ENCODE results near the gene BCAR1. TPM values are rescaled to one million over a fixed set of nuclear protein-coding genes. Genes with fewer than 3 reads are reported as not detected.
A peak's percentile ranks its signal among the peaks of the same experiment; 100 is the strongest.
"Not testable (repeated sequence)": the region's sequence is repeated elsewhere in the genome, so short reads cannot be mapped to it uniquely, and the experiment has no call there.

Gene BCAR1
- total RNA-seq, 1 donor from 2014 or later: 19.3 TPM

DNA sequence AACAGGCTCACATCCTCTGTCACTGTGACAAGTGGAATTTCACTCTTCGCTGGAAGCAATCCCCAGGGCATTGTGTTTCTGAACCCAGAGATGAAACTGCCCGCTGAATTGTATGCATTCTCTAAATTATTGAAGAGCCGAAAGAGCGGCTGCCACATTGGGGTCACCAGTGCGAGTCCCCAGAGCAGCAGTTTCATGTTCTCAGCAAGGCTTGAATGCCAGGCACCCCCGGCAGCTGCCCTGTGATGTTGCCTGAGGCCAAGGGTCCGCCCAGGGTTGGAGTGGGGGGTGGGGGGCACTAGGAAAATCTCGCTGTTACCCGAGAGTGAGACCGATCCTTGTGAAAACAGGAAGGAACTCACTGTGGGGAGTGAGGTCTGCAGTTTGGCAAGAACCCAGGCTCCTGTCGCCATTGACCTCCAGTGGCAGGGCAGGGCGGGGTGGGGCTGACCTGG lies 20.7 kb upstream of the BCAR1 start:
- H3K4me1 ChIP-seq (ENCODE audit: control insufficient read depth in 3 of 3, insufficient read depth in 3 of 3, low read length in 3 of 3): peaks cover 11 to 16% (median 13%) of the 10 kb centered on the region in 3 donors
- no peak overlapping the region for H3K4me3 ChIP-seq (ENCODE audit: low read length in 3 of 3)
- no peaks in the 10 kb centered on the region for H3K9me3 ChIP-seq (ENCODE audit: control insufficient read depth in 3 of 3, low read length in 3 of 3)
- no peak overlapping the region for H3K9ac ChIP-seq (ENCODE audit: low read depth in 1 of 3, low read length in 3 of 3)
- no peak overlapping the region for H3K27ac ChIP-seq (ENCODE audit: low read depth, low read length)
- H3K36me3 ChIP-seq (ENCODE audit: control insufficient read depth in 3 of 3, insufficient read depth in 3 of 3, low read length in 3 of 3): no peaks in the 10 kb centered on the region
- H3K27me3 ChIP-seq (ENCODE audit: control insufficient read depth in 3 of 3, insufficient read depth in 3 of 3, low read length in 3 of 3): no peaks in the 10 kb centered on the region

DNA sequence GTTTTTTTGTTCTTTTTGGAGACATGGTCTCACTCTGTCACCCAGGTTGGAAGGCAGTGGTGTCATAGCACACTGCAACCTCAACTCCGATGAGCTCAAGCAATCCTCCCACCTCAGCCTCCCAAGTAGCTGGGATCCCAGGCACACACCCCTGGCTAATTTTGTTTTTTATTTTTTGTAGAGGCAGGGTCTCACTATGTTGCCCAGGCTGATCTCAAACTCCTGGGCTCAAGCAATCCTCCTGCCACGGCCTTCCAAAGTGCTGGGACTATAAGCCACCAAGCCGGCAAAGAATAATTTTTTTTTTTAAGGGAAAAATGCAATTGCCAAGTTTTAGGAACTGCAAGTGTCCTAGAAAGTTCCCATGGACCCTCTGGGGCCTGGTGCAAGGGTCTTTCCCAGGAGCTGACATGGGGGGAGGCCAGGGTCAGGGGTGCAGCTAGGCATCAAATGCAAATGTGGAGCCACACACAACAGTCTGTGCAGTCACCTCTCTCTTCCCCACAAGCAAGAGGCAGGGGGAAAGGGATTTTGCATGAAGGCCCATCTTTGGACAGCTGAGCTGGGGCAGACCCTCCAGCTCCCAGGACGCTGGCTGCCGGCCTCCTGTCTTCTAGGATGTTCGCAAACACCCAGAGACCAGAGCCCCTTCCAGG lies 20.1 kb upstream of the BCAR1 start:
- Histone ChIP-seq H3K27me3 (ENCODE audit: control insufficient read depth in 3 of 3, insufficient read depth in 3 of 3, low read length in 3 of 3) (no peaks in the 10 kb centered on the region), H3K4me1 (ENCODE audit: control insufficient read depth in 3 of 3, insufficient read depth in 3 of 3, low read length in 3 of 3) (peaks cover 16 to 21% (median 18%) of the 10 kb centered on the region in 3 donors), H3K9ac (ENCODE audit: low read depth in 1 of 3, low read length in 3 of 3) (no peak overlapping the region), H3K36me3 (ENCODE audit: control insufficient read depth in 3 of 3, insufficient read depth in 3 of 3, low read length in 3 of 3) (no peaks in the 10 kb centered on the region), H3K9me3 (ENCODE audit: control insufficient read depth in 3 of 3, low read length in 3 of 3) (no peaks in the 10 kb centered on the region), H3K4me3 (ENCODE audit: low read length in 3 of 3) (no peak overlapping the region), H3K27ac (ENCODE audit: low read depth, low read length) (no peak overlapping the region)

DNA sequence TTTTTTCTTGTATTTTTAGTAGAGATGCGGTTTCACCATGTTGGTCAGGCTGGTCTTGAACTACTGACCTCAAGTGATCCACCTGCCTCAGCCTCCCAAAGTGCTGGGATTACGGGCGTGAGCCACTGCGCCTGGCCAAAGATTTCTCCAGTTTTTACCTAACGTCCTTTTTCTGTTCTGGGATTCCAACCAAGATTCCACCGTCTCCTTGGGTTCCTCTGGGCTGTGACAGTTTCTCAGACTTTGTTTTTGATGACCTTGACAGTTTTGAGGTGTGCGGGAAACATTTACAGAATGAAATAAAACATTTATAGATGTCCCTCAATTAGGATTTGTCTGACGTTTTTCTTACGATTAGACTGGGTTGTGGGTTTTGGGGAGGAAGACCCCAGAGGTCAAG lies 17.9 kb upstream of the BCAR1 start:
- H3K4me3 ChIP-seq (ENCODE audit: low read length in 3 of 3); H3K27ac ChIP-seq (ENCODE audit: low read depth, low read length); H3K9ac ChIP-seq (ENCODE audit: low read depth in 1 of 3, low read length in 3 of 3); H3K9me3 ChIP-seq (ENCODE audit: control insufficient read depth in 3 of 3, low read length in 3 of 3); H3K36me3 ChIP-seq (ENCODE audit: control insufficient read depth in 3 of 3, insufficient read depth in 3 of 3, low read length in 3 of 3); H3K27me3 ChIP-seq (ENCODE audit: control insufficient read depth in 3 of 3, insufficient read depth in 3 of 3, low read length in 3 of 3): not testable (repeated sequence)
- peaks cover 31 to 36% (median 32%) of the 10 kb centered on the region in 3 donors for H3K4me1 ChIP-seq (ENCODE audit: control insufficient read depth in 3 of 3, insufficient read depth in 3 of 3, low read length in 3 of 3)

- H3K9me3 ChIP-seq (ENCODE audit: control insufficient read depth in 3 of 3, low read length in 3 of 3): no peaks in the 10 kb centered on the region
- peak overlapping the region in 1 of 3 donors; percentile 41 for H3K4me3 ChIP-seq (ENCODE audit: low read length in 3 of 3)
- H3K9ac ChIP-seq (ENCODE audit: low read depth in 1 of 3, low read length in 3 of 3): peak overlapping the region; percentile 33 to 71 (median 71)
- peak overlapping the region; percentile 84 for H3K27ac ChIP-seq (ENCODE audit: low read depth, low read length)
- H3K36me3 ChIP-seq (ENCODE audit: control insufficient read depth in 3 of 3, insufficient read depth in 3 of 3, low read length in 3 of 3): peaks cover 0 to 3% (median 2%) of the 10 kb centered on the region in 3 donors
- peaks cover 47 to 52% (median 48%) of the 10 kb centered on the region in 3 donors for H3K4me1 ChIP-seq (ENCODE audit: control insufficient read depth in 3 of 3, insufficient read depth in 3 of 3, low read length in 3 of 3)
- H3K27me3 ChIP-seq (ENCODE audit: control insufficient read depth in 3 of 3, insufficient read depth in 3 of 3, low read length in 3 of 3): no peaks in the 10 kb centered on the region
Measured at GRCh38 chr16:75267631-75268264, 16.3 kb upstream of the BCAR1 start.

DNA sequence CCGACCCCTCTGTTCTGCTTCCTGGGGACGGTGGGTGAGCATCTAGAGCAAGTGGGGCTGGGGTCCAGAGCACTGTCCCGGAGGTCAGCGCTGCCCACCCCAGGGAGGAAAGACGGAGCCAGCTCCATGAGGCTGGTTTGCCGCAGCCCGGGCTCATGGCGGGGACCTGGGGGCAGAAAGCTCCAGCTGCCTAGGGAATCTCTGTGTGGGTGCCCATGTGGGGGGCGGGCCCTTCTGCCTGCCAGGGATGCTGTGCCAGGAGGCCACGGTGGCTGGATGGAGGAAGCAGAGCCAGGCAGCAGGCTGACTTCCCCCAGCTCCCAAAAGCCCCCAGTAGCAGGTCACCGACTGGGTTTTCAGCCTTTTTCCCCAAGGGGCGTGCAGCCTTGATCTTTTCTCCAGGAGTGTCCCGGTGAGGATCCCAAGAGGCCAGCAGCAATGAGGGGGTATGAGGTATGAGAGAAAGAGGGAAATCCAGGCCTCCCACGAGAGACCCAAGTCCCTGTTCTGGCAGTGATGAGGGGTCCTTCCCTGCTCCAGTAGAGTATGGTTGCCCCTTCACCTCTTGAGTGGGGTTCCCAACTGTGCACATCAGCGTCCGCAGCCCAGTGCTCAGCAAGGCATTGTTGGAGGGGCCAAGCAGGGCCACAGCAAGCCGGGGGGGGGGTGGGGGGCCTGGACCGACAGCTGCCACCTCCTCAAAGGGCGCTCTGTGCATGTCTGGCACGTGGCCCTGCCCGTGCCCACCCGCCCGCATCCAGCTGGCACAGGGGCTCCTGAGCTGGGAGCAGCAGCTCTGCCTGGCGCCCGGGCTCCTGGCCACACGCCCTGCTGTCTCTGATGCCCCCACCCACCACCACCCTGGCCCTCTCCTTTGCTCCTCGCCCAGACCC lies 15.6 kb upstream of the BCAR1 start:
- Histone ChIP-seq H3K9me3 (ENCODE audit: control insufficient read depth in 3 of 3, low read length in 3 of 3) (no peaks in the 10 kb centered on the region), H3K27me3 (ENCODE audit: control insufficient read depth in 3 of 3, insufficient read depth in 3 of 3, low read length in 3 of 3) (no peaks in the 10 kb centered on the region), H3K36me3 (ENCODE audit: control insufficient read depth in 3 of 3, insufficient read depth in 3 of 3, low read length in 3 of 3) (peaks cover 0 to 4% (median 3%) of the 10 kb centered on the region in 3 donors), H3K4me3 (ENCODE audit: low read length in 3 of 3) (peak overlapping the region; percentile 67 to 88 (median 85)), H3K27ac (ENCODE audit: low read depth, low read length) (peak overlapping the region; percentile 97), H3K9ac (ENCODE audit: low read depth in 1 of 3, low read length in 3 of 3) (peak overlapping the region; percentile 89 to 96 (median 95)), H3K4me1 (ENCODE audit: control insufficient read depth in 3 of 3, insufficient read depth in 3 of 3, low read length in 3 of 3) (peaks cover 55 to 60% (median 56%) of the 10 kb centered on the region in 3 donors)

DNA sequence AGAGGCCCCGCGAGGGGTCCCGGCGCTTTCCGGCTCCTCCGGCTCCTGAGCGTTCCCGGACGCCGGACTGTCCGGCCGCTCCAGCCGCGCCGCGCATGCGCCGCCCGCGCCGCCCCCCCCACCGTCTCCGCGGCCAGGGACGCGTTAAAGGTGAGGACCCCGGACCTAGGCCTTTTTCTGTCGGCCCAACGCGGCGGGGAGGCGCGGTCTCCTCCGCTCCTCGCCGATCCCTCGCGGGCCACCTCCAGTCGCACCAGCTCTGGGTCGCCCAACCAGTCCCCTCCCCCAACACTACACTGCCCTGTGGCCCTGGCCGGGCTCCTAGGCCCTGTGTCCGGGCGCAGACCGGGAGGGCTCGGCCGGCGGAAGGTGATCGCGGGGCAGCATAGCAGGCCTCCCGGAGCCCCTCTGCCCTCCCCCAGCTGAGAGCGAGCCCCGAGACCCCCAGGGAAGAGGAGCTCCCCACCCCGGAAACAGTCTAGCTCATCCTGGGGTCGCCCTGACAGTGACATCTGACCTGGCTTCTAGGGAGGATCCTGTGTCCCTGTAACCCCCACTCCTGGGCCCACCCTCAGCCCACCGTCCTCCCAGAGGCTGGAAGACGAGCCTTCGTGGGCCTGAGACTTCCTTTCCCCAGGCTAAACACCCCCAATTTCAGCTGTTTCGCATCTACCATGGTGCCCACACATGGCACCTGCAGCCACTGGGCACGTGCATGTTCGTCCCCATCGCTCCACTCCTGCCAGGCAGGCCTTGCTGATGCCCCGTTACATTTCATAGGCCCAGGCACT lies 14.7 kb upstream of the BCAR1 start:
- no peaks in the 10 kb centered on the region for H3K27me3 ChIP-seq (ENCODE audit: control insufficient read depth in 3 of 3, insufficient read depth in 3 of 3, low read length in 3 of 3)
- peaks cover 62 to 66% (median 65%) of the 10 kb centered on the region in 3 donors for H3K4me1 ChIP-seq (ENCODE audit: control insufficient read depth in 3 of 3, insufficient read depth in 3 of 3, low read length in 3 of 3)

GRCh38 chr16:75264999-75265910 lies 13.8 kb upstream of the BCAR1 start:
- peak overlapping the region; percentile 97 for H3K27ac ChIP-seq (ENCODE audit: low read depth, low read length)
- no peaks in the 10 kb centered on the region for H3K27me3 ChIP-seq (ENCODE audit: control insufficient read depth in 3 of 3, insufficient read depth in 3 of 3, low read length in 3 of 3)
- no peaks in the 10 kb centered on the region for H3K9me3 ChIP-seq (ENCODE audit: control insufficient read depth in 3 of 3, low read length in 3 of 3)
- H3K4me3 ChIP-seq (ENCODE audit: low read length in 3 of 3): peak overlapping the region; percentile 82 to 88 (median 85)
- peak overlapping the region; percentile 89 to 96 (median 95) for H3K9ac ChIP-seq (ENCODE audit: low read depth in 1 of 3, low read length in 3 of 3)
- peaks cover 66 to 71% (median 67%) of the 10 kb centered on the region in 3 donors for H3K4me1 ChIP-seq (ENCODE audit: control insufficient read depth in 3 of 3, insufficient read depth in 3 of 3, low read length in 3 of 3)
- peaks cover 0 to 4% (median 4%) of the 10 kb centered on the region in 3 donors for H3K36me3 ChIP-seq (ENCODE audit: control insufficient read depth in 3 of 3, insufficient read depth in 3 of 3, low read length in 3 of 3)

More for the DNA sequence above, 14.7 kb upstream of the BCAR1 start:
- Histone ChIP-seq H3K9me3 (ENCODE audit: control insufficient read depth in 3 of 3, low read length in 3 of 3) (no peaks in the 10 kb centered on the region), H3K4me3 (ENCODE audit: low read length in 3 of 3) (peak overlapping the region; percentile 67 to 88 (median 85)), H3K9ac (ENCODE audit: low read depth in 1 of 3, low read length in 3 of 3) (peak overlapping the region; percentile 89 to 96 (median 95)), H3K27ac (ENCODE audit: low read depth, low read length) (peak overlapping the region; percentile 97), H3K36me3 (ENCODE audit: control insufficient read depth in 3 of 3, insufficient read depth in 3 of 3, low read length in 3 of 3) (peaks cover 0 to 4% (median 4%) of the 10 kb centered on the region in 3 donors)

DNA sequence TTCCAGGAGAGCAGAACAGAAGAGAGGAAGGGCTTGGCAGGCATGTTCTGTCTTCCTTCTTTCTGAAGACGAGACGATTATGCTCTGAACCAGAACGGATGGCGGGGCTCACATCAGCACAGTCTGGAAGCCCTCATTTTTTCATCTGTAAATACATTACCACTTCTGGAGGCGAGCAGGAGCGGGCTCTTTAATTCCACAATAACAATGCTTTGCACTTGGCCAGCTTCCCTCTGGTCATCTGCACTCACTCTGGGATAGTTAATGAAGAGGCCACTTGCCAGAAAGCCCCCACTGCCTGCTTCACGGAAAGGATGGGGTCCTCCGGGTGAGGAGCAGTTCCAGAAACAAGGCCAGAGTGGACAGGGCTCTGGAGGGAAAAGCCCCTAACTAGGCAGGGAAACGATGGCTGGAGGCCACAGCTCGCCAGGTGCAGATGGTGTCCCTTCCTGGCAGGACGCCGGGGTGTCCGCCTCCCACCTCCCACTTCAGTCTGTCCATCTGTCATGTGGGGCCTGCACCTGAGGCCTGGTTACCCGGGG lies 13.1 kb upstream of the BCAR1 start:
- Histone ChIP-seq H3K27ac (ENCODE audit: low read depth, low read length) (peak overlapping the region; percentile 97), H3K9me3 (ENCODE audit: control insufficient read depth in 3 of 3, low read length in 3 of 3) (no peaks in the 10 kb centered on the region), H3K36me3 (ENCODE audit: control insufficient read depth in 3 of 3, insufficient read depth in 3 of 3, low read length in 3 of 3) (peaks cover 0 to 4% (median 4%) of the 10 kb centered on the region in 3 donors), H3K4me1 (ENCODE audit: control insufficient read depth in 3 of 3, insufficient read depth in 3 of 3, low read length in 3 of 3) (peaks cover 66 to 75% (median 67%) of the 10 kb centered on the region in 3 donors), H3K27me3 (ENCODE audit: control insufficient read depth in 3 of 3, insufficient read depth in 3 of 3, low read length in 3 of 3) (no peaks in the 10 kb centered on the region), H3K9ac (ENCODE audit: low read depth in 1 of 3, low read length in 3 of 3) (peak overlapping the region; percentile 89 to 96 (median 95)), H3K4me3 (ENCODE audit: low read length in 3 of 3) (peak overlapping the region; percentile 82 to 88 (median 85))

All from skeletal muscle tissue (tissue), 4 donors.